ENCODE data around the gene SLC28A2. TPM values are rescaled to one million over a fixed set of nuclear protein-coding genes. Genes with fewer than 3 reads are reported as not detected.
"Not testable (repeated sequence)": the region's sequence is repeated elsewhere in the genome, so short reads cannot be mapped to it uniquely, and the experiment has no call there.

SLC28A2 gene
- total RNA-seq, 1 experiment from 2014 or later: 0.20 TPM

- H3K36me3 Mint-ChIP-seq: peaks cover 20% of the 10 kb centered on the region
- no peak for TF ChIP-seq ESRRA (CRISPR knock-in tag; IDR thresholded peaks at IDR 0.05; ENCODE audit: borderline replicate concordance)
- TF ChIP-seq PRRX2 (CRISPR knock-in tag; IDR thresholded peaks at IDR 0.05): no peak
- TF ChIP-seq JAZF1 (CRISPR knock-in tag; IDR thresholded peaks at IDR 0.05): no peak
- no peak for TF ChIP-seq RELA (CRISPR knock-in tag; IDR thresholded peaks at IDR 0.05; ENCODE audit: borderline replicate concordance)
- TF ChIP-seq FOXJ3 (CRISPR knock-in tag; IDR thresholded peaks at IDR 0.05; ENCODE audit: borderline replicate concordance): no peak
- no peak for TF ChIP-seq CBFB (CRISPR knock-in tag; IDR thresholded peaks at IDR 0.05; ENCODE audit: low read depth)
- no peak for TF ChIP-seq USF1 (CRISPR knock-in tag; IDR thresholded peaks at IDR 0.05)
- TF ChIP-seq E2F5 (CRISPR knock-in tag; IDR thresholded peaks at IDR 0.05): no peak
- no peak for TF ChIP-seq TEAD4 (CRISPR knock-in tag; IDR thresholded peaks at IDR 0.05)
Measured at GRCh38 chr15:45291822-45292582, 40.0 kb downstream of the SLC28A2 start.

DNA sequence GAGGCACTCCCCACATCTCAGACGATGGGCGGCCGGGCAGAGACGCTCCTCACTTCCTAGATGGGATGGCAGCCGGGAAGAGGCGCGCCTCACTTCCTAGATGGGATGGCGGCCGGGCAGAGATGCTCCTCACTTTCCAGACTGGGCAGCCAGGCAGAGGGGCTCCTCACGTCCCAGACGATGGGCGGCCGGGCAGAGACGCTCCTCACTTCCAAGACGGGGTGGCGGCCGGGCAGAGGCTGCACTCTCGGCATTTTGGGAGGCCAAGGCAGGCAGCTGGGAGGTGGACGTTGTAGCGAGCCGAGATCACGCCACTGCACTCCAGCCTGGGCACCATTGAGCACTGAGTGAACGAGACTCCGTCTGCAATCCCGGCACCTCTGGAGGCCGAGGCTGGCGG is 41.3 kb downstream of the SLC28A2 start:
- DNase-seq (ENCODE audit: low spot score); CTCF ChIA-PET; H3K27ac Mint-ChIP-seq; ATAC-seq; H3K4me1 Mint-ChIP-seq; H3K4me3 Mint-ChIP-seq; POLR2A ChIA-PET: not testable (repeated sequence)
- Mint-ChIP-seq H3K9me3 (peaks cover 50% of the 10 kb centered on the region), H3K27me3 (ENCODE audit: low read depth) (peaks cover 40% of the 10 kb centered on the region), H3K36me3 (peaks cover 27% of the 10 kb centered on the region)

More at GRCh38 chr15:45291822-45292582, 40.0 kb downstream of the SLC28A2 start:
- DNase-seq (ENCODE audit: low spot score) (no peak), ATAC-seq (no peak)
- ChIA-PET CTCF (no interaction called here), POLR2A (interaction anchor here (0.7 kb wide), 1 partner anchor 89 kb away, joined by 3 read pairs; no protein-coding TSS in a partner anchor)
- peaks cover 42% of the 10 kb centered on the region for H3K27me3 Mint-ChIP-seq (ENCODE audit: low read depth)
- H3K4me1 Mint-ChIP-seq: no peaks in the 10 kb centered on the region
- no peak overlapping the region for H3K27ac Mint-ChIP-seq
- no peak overlapping the region for H3K4me3 Mint-ChIP-seq
- peaks cover 40% of the 10 kb centered on the region for H3K9me3 Mint-ChIP-seq

DNA sequence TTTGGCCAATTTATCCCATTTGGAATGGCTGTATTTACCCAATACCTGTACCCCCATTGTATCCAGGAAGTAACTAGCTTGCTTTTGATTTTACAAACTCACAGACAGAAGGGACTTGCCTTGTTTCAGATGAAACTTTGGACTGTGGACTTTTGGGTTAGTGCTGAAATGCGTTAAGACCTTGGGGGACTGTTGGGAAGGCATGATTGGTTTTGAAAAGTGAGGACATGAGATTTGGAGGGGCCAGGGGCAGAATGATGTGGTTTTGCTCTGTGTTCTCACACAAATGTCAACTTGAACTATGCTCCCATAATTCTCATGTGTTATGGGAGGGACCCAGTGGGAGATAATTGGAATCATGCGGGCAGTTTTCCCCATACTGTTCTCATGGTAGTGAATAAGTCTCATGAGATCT is 46.9 kb downstream of the SLC28A2 start:
- H3K4me3 Mint-ChIP-seq; DNase-seq (ENCODE audit: low spot score); H3K4me1 Mint-ChIP-seq; CTCF ChIA-PET; POLR2A ChIA-PET; H3K27ac Mint-ChIP-seq; ATAC-seq: not testable (repeated sequence)
- peaks cover 35% of the 10 kb centered on the region for H3K27me3 Mint-ChIP-seq (ENCODE audit: low read depth)
- H3K36me3 Mint-ChIP-seq: peaks cover 29% of the 10 kb centered on the region
- peaks cover 74% of the 10 kb centered on the region for H3K9me3 Mint-ChIP-seq

GRCh38 chr15:45304711-45305110 is 52.7 kb downstream of the SLC28A2 start:
- Mint-ChIP-seq H3K27ac (no peak overlapping the region), H3K4me1 (no peaks in the 10 kb centered on the region), H3K4me3 (no peak overlapping the region), H3K9me3 (peaks cover 36% of the 10 kb centered on the region), H3K27me3 (ENCODE audit: low read depth) (peaks cover 39% of the 10 kb centered on the region), H3K36me3 (peaks cover 8% of the 10 kb centered on the region; the same call in 1 of the 2 replicates)
- ChIA-PET CTCF (interaction anchor here (1.1 to 1.5 kb wide), 2 partner anchors 10 to 178 kb away, joined by 3 to 4 read pairs; no protein-coding TSS in a partner anchor), POLR2A (interaction anchor here (0.6 to 0.7 kb wide), 2 partner anchors 97 to 1009 kb away, joined by 3 read pairs; a partner anchor contains a TSS)
- no peak for TF ChIP-seq IRF2 (CRISPR knock-in tag; IDR thresholded peaks at IDR 0.05; ENCODE audit: borderline replicate concordance, low read depth)
- TF ChIP-seq, protein P1, sequence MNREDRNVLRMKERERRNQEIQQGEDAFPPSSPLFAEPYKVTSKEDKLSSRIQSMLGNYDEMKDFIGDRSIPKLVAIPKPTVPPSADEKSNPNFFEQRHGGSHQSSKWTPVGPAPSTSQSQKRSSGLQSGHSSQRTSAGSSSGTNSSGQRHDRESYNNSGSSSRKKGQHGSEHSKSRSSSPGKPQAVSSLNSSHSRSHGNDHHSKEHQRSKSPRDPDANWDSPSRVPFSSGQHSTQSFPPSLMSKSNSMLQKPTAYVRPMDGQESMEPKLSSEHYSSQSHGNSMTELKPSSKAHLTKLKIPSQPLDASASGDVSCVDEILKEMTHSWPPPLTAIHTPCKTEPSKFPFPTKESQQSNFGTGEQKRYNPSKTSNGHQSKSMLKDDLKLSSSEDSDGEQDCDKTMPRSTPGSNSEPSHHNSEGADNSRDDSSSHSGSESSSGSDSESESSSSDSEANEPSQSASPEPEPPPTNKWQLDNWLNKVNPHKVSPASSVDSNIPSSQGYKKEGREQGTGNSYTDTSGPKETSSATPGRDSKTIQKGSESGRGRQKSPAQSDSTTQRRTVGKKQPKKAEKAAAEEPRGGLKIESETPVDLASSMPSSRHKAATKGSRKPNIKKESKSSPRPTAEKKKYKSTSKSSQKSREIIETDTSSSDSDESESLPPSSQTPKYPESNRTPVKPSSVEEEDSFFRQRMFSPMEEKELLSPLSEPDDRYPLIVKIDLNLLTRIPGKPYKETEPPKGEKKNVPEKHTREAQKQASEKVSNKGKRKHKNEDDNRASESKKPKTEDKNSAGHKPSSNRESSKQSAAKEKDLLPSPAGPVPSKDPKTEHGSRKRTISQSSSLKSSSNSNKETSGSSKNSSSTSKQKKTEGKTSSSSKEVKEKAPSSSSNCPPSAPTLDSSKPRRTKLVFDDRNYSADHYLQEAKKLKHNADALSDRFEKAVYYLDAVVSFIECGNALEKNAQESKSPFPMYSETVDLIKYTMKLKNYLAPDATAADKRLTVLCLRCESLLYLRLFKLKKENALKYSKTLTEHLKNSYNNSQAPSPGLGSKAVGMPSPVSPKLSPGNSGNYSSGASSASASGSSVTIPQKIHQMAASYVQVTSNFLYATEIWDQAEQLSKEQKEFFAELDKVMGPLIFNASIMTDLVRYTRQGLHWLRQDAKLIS (CRISPR knock-in tag; IDR thresholded peaks at IDR 0.05; ENCODE audit: borderline replicate concordance): no peak
- TF ChIP-seq E2F5 (CRISPR knock-in tag; IDR thresholded peaks at IDR 0.05): no peak
- no peak for TF ChIP-seq ZNF219 (CRISPR knock-in tag; IDR thresholded peaks at IDR 0.05; ENCODE audit: borderline replicate concordance)
- TF ChIP-seq CREM (CRISPR knock-in tag; IDR thresholded peaks at IDR 0.05): no peak
- TF ChIP-seq, protein P2, sequence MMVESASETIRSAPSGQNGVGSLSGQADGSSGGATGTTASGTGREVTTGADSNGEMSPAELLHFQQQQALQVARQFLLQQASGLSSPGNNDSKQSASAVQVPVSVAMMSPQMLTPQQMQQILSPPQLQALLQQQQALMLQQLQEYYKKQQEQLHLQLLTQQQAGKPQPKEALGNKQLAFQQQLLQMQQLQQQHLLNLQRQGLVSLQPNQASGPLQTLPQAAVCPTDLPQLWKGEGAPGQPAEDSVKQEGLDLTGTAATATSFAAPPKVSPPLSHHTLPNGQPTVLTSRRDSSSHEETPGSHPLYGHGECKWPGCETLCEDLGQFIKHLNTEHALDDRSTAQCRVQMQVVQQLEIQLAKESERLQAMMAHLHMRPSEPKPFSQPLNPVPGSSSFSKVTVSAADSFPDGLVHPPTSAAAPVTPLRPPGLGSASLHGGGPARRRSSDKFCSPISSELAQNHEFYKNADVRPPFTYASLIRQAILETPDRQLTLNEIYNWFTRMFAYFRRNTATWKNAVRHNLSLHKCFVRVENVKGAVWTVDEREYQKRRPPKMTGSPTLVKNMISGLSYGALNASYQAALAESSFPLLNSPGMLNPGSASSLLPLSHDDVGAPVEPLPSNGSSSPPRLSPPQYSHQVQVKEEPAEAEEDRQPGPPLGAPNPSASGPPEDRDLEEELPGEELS (CRISPR knock-in tag; IDR thresholded peaks at IDR 0.05): no peak
- TF ChIP-seq, protein P3, sequence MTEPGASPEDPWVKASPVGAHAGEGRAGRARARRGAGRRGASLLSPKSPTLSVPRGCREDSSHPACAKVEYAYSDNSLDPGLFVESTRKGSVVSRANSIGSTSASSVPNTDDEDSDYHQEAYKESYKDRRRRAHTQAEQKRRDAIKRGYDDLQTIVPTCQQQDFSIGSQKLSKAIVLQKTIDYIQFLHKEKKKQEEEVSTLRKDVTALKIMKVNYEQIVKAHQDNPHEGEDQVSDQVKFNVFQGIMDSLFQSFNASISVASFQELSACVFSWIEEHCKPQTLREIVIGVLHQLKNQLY (CRISPR knock-in tag; IDR thresholded peaks at IDR 0.05): no peak
- no peak for TF ChIP-seq ATF1 (CRISPR knock-in tag; IDR thresholded peaks at IDR 0.05)
- DNase-seq (ENCODE audit: low spot score) (no peak), ATAC-seq (no peak)
